Lung (tissue), 12 donors: ENCODE data around the gene AHCTF1. TPM values are rescaled to one million over a fixed set of nuclear protein-coding genes. Genes with fewer than 3 reads are reported as not detected.

Experiments
- ATAC-seq: fragments of 200-7000 bp; cut with Tn5 transposase; one replicate; pipeline ENCODE4 v1.9.1; 2020; ENCODE audit warnings: moderate number of reproducible peaks; ENCODE audit not compliant: insufficient read depth, low FRiP score
- DNase-seq, 3 donors: peaks; one replicate each; pipeline ENCODE4 v3.0.0-alpha.2; 2013 to 2017
- H3K27ac ChIP-seq, 2 donors: one replicate each; pipeline ENCODE4 v1.5.1; 2013; ENCODE audit warnings: mild to moderate bottlenecking in 2 of 2, moderate library complexity in 2 of 2, control low read depth in 1 of 2, inconsistent platforms in 1 of 2, low read depth in 1 of 2, low read length in 1 of 2
- H3K27me3 ChIP-seq, 3 donors: one replicate each; pipeline ENCODE4 v1.5.1; 2013; ENCODE audit warnings: low read length in 2 of 3; ENCODE audit not compliant: control insufficient read depth in 3 of 3, insufficient read depth in 3 of 3
- H3K36me3 ChIP-seq, 4 donors: one replicate each; pipeline ENCODE4 v1.5.1; 2013; ENCODE audit warnings: low read length in 4 of 4, mild to moderate bottlenecking in 1 of 4, moderate library complexity in 1 of 4; ENCODE audit not compliant: control insufficient read depth in 4 of 4, insufficient read depth in 4 of 4
- H3K4me1 ChIP-seq, 5 donors: one replicate each; pipeline ENCODE4 v1.5.1; 2013; ENCODE audit warnings: low read length in 5 of 5, mild to moderate bottlenecking in 2 of 5, moderate library complexity in 1 of 5; ENCODE audit not compliant: control insufficient read depth in 5 of 5, insufficient read depth in 5 of 5
- H3K4me3 ChIP-seq: one replicate; pipeline ENCODE4 v1.5.1; 2013; ENCODE audit warnings: mild to moderate bottlenecking, control low read depth, moderate library complexity
- H3K9ac ChIP-seq, 2 donors: one replicate each; pipeline ENCODE4 v1.5.1; 2013; ENCODE audit warnings: low read length in 2 of 2, control low read depth in 1 of 2; ENCODE audit not compliant: insufficient read depth in 1 of 2
- H3K9me3 ChIP-seq, 4 donors: one replicate each; pipeline ENCODE4 v1.5.1; 2013; ENCODE audit warnings: low read length in 3 of 4, mild to moderate bottlenecking in 1 of 4, moderate library complexity in 1 of 4; ENCODE audit not compliant: control insufficient read depth in 4 of 4, insufficient read depth in 3 of 4
- WGBS, 2 donors: extraction: QIAGEN DNeasy Blood & Tissue Kit; methylation state at CpG; one replicate each; pipeline ENCODE4 v1.1.7; 2013; 5-methylcytosine and 5-hydroxymethylcytosine counted together
- polyA plus RNA-seq, 2 donors: library from polyadenylated mRNA; stranded (reverse); fragments of 200-250 nt; gene quantifications; one replicate each; pipeline ENCODE4 v1.2.1, GENCODE V29; 2013
- total RNA-seq, 2 donors: library from RNA; depleted of rRNA in 1 of 2; stranded (reverse); fragments of >200 nt in 1 of 2; gene quantifications; one replicate each; pipeline ENCODE4 v1.2.1, GENCODE V29; 2014 to 2021
- TF ChIP-seq, protein P1 (sequence below): IDR thresholded peaks from 2 replicates; pipeline ENCODE4 v1.5.1; 2012; ENCODE audit warnings: mild to moderate bottlenecking; ENCODE audit errors: control extremely low read depth, extremely low read depth
- donor health status: control.
- donor health status: control.
- donor health status: Bipolar disorder and iron deficiency.
- donor health status: healthy.
- donor health status: DM: yes; HTN: yes; CAD: no.

Gene AHCTF1
- total and polyA plus RNA-seq, 4 donors = 7.9 to 44.3 (median 22.2) TPM

- Histone ChIP-seq H3K4me1 (peaks cover 4 to 25% (median 6%) of the 10 kb centered on the region in 5 donors), H3K36me3 (peaks cover 0 to 3% (median 0%) of the 10 kb centered on the region in 4 donors), H3K9ac (no peak overlapping the region), H3K4me3 (no peak overlapping the region), H3K27me3 (no peaks in the 10 kb centered on the region), H3K9me3 (no peaks in the 10 kb centered on the region), H3K27ac (no peak overlapping the region)
- TF ChIP-seq, protein P1, sequence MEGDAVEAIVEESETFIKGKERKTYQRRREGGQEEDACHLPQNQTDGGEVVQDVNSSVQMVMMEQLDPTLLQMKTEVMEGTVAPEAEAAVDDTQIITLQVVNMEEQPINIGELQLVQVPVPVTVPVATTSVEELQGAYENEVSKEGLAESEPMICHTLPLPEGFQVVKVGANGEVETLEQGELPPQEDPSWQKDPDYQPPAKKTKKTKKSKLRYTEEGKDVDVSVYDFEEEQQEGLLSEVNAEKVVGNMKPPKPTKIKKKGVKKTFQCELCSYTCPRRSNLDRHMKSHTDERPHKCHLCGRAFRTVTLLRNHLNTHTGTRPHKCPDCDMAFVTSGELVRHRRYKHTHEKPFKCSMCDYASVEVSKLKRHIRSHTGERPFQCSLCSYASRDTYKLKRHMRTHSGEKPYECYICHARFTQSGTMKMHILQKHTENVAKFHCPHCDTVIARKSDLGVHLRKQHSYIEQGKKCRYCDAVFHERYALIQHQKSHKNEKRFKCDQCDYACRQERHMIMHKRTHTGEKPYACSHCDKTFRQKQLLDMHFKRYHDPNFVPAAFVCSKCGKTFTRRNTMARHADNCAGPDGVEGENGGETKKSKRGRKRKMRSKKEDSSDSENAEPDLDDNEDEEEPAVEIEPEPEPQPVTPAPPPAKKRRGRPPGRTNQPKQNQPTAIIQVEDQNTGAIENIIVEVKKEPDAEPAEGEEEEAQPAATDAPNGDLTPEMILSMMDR = no peak
- ATAC-seq (no peak), DNase-seq (no peak)
- WGBS, 2 donors = 97 to 98% methylated on average over 6 of the region's 6 CpGs
These were observed 5.6 kb downstream of the AHCTF1 start for GRCh38 chr1:246925997-246926626.

DNA sequence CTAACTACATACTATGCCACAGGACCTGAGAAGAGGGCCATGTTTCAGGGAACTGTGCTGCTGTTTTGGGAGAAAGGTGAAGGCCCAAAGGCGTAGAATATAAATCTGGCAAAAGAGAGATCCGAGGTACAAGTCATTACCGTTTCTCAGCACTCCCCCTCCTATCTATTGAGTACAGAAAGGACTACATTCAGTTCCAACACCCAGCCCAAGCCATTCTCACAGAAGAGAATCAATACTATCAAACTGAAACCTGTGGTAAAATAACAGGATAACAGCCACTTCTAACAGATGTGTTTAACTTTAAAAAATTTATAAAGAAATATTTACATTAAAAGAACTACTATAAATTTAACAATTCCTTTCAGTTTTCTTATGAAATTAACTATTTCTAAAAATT is 7.8 kb downstream of the AHCTF1 start:
- DNase-seq = no peak
- Histone ChIP-seq H3K9me3 (no peaks in the 10 kb centered on the region), H3K27ac (no peak overlapping the region), H3K36me3 (peaks cover 0 to 3% (median 0%) of the 10 kb centered on the region in 4 donors), H3K4me3 (no peak overlapping the region), H3K9ac (no peak overlapping the region), H3K27me3 (no peaks in the 10 kb centered on the region), H3K4me1 (peaks cover 0 to 16% (median 6%) of the 10 kb centered on the region in 5 donors)
- WGBS, 2 donors = 87 to 93% methylated on average over 3 of the region's 3 CpGs
- no peak for ATAC-seq
- TF ChIP-seq, protein P1 = no peak

GRCh38 chr1:246923482-246923881 is 8.3 kb downstream of the AHCTF1 start:
- no peak overlapping the region for H3K4me3 ChIP-seq
- WGBS, 2 donors = 93 to 94% methylated on average over 5 of the region's 5 CpGs
- H3K9me3 ChIP-seq = no peaks in the 10 kb centered on the region
- no peak overlapping the region for H3K27ac ChIP-seq
- DNase-seq (no peak), ATAC-seq (no peak)
- no peaks in the 10 kb centered on the region for H3K27me3 ChIP-seq
- peaks cover 0 to 16% (median 6%) of the 10 kb centered on the region in 5 donors for H3K4me1 ChIP-seq
- TF ChIP-seq, protein P1 = no peak
- peaks cover 0 to 3% (median 0%) of the 10 kb centered on the region in 4 donors for H3K36me3 ChIP-seq
- no peak overlapping the region for H3K9ac ChIP-seq
